ENCODE measurements around the gene RHOG. TPM values are rescaled to one million over a fixed set of nuclear protein-coding genes. Genes with fewer than 3 reads are reported as not detected.

Gene RHOG
- total RNA-seq: 38.9 and 51.2 TPM in 2 replicates

DNA sequence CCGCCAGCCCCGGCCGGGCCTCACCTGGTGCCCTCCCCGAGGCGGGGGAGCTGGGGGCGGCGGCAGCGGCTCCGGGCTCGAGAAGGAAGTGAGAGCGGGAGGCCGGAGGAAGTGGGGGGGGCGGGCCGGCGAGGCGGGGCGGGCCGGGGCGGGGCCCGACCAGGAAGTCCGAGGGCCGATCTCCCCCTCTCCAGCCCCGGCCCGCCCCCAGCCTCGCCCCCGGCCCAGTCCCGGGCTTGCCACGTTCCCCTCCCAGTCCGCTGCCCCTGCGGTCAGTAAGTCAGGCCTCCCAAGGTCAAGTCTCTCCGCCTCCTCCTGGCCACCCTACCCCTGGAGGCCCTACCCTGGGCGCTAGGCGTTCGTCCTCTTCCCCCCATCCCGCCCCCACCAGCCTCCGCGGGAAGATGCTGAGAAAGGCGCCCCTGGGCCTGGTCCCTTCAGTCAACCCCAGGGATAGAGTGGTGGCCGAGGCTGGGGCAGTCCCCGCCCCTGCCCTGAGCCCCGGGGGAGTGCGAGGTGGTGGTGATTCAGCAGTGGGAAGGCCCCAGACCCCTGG is at the start of gene RHOG:
RHOG (minus strand) TSS at position 90 of the 556 bp plus-strand sequence. CDS start 12,821 bp downstream, outside the sequence.

DNA sequence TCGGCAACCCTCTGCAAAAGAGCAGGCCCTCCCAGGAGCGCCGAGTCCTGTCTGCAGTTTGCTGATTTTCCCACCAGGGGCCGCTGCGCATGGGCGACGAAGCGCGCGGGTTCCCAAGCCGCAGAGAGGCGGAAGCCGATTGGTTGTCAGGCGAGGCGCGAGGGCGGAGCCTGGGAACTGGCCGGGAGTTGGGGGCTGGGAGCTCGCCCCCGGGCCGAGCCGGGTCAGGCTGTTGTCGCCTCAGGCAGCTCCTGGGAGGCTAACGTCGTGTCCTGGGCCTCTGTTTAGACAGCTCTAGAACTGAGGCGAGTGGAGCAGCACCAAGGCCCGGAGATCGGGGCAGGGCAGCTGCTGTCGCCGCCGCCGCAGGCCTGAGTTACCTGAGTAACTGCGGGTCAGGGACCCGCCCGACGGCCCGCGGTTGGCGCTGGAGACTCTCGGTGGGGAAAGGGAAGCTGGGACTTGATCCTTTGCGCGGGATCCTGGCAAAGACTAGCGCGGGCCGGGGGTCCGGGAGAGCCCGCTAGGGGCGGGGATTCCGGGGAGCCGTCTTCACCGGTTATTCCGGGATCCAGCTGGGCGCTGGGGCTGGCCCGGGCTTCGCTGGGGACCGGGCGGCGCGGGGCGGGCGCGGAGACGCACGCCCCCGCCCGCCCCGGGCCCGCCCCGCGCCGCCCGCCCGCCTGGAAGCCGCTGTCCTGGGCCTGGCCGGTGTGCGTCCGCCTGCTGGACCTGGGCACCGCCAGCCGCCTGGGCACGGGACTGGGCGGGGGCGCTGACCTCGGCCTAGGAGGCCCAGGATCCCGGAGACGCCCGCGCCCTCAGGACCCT is 14.4 kb upstream of the RHOG start, which contains the start of gene STIM1:
STIM1 (plus strand) TSS at position 688 of the 831 bp plus-strand sequence. CDS start 607 bp downstream, outside the sequence.

DNA sequence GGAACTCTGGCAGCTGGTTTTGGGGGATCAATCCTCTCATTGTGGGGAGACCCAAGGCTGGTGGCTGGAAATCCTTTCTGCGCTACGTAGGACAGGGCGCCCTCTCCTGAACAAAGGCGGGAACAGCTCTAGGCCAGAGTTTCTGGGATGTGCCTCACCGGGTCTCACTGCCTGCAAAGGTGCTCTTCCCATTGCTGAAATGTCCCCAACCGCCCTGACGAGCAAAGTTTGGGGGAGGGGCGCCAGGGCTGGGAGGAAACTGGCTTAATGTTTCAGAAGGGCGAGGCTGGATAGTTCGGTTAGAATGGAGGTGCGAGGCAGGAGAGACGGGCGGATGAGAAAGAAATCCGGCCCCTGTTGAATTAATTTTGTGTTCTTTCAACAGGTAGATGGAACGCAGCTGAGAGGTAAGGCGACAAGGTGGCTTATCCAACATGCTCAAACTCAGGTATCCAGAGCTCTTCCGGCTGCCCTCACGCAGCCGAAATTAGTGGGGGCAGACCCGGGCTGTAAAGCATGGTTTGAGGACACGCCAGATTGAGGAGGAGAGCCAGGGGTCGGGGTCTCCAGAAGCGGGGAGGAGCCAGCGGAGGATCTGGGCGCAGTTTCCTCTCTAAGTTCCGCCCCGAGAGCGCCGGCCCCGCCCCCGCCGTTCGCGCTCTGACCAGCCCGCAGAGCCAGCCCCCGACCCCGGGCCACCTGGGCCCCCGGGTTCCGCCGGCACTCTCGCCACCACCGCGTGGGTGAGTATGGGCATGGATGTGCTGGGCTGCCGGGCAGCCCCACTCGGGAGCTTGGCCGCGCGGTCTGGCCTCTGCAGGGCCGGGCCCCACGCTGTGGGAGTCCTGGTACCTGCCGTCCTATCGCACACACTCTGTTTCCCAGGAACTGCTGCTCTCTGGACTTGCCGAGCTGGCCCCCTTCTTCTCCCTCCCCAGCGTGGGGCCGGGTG is 32.6 kb downstream of the RHOG start, which contains the start of gene PGAP2:
PGAP2 (plus strand) TSS at position 652 of the 952 bp plus-strand sequence. CDS start 2,700 bp downstream, outside the sequence.

DNA sequence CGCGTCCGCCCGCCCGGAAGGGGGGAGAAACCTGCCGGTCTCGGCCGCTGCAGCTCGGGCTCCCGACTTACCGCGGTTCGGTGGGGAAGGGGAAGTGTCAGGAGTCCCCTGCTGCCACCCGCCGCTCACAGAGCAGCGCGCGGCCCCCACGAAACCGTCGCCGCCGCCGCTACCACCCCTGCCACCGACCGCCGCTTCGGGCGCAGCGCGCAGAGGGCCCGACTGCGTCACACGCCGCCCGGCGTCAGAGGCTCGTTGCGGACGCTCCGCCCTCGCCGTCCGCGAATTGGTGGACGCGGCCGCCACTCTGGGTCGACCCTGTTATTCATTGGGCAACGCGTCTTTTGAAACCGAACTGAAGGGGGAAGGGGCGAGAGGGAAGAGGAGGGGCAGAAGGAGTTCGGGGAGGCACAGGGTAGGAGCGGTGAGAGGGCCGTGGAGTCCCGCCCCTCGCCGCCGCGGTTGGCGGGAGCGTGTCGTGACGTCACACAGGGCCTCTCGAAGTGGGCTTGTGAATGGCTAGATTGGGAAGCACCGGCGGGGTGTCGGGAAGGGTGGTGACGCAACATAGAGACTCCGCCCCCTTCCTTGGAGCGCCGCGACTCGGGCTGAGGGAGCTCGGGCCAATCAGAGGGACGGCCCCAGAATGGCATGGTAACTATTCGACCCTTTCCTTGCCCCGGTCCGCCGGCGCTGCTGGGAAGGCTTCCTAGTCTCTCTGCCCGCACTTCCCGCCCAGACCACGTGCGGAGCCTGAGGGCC is 43.2 kb downstream of the RHOG start, which contains the start of gene NUP98:
NUP98 (minus strand) TSS at position 226 of the 762 bp plus-strand sequence. CDS start 15,437 bp downstream, outside the sequence.

Other genes starting within 250 kb of the RHOG start
- gene ART5, start 199.0 kb downstream of the RHOG start, total RNA-seq: not detected in 2 replicates
- gene ART1, start 195.8 kb downstream of the RHOG start, total RNA-seq: not detected in 2 replicates
- 0.23 and 0.72 TPM in 2 replicates for gene CHRNA10, start 169.6 kb downstream of the RHOG start, total RNA-seq
- 62.1 and 82.1 TPM in 2 replicates for gene NUP98, start 43.4 kb downstream of the RHOG start, total RNA-seq
- 19.4 and 27.5 TPM in 2 replicates for gene PGAP2, start 32.4 kb downstream of the RHOG start, total RNA-seq
- 18.4 and 20.6 TPM in 2 replicates for gene STIM1, start 14.7 kb upstream of the RHOG start, total RNA-seq

All from hair follicular keratinocyte (primary cell).